Measurements from ENCODE around the gene RILPL2. TPM values are rescaled to one million over a fixed set of nuclear protein-coding genes. Genes with fewer than 3 reads are reported as not detected.

RILPL2 gene
- total and polyA plus RNA-seq, 9 of the 15 experiments (the other 6 are each of a cell fraction or from before 2014, with no cell fraction given), result 0.61 to 5.8 (median 4.3) TPM

DNA sequence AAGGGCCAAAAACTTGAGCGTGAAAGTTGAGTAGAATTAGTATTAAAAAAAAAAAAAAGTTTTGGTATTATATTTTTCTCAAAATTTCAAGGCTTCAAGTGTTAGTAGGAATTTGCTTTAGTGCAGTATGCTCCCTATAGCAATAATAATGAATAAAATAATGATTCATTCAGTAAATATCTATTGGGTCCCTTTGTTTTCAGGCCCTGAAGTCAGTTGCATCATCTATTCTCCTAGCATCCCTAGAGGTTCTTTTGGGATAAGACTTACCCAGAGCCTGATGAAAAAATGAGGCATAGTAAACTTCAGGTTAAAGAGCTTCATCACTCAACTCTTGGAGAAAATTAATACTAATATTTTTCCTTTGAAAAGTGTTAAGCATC, 51.5 kb downstream of the RILPL2 start:
- Histone ChIP-seq H3K36me3 (ENCODE audit: control insufficient read depth, insufficient read depth, low read length) (peaks cover 10% of the 10 kb centered on the region; the same call in 1 of the 3 replicates), H3K4me2 (ENCODE audit: insufficient read depth, low read length) (peak overlapping the region; percentile 97), H2AFZ (ENCODE audit: low read depth, low read length) (no peak overlapping the region), H3K9me1 (ENCODE audit: control insufficient read depth, insufficient read depth, low read length) (no peaks in the 10 kb centered on the region), H4K20me1 (replicated peaks; ENCODE audit: control insufficient read depth, insufficient read depth, low read length) (peaks cover 16% of the 10 kb centered on the region), H3K27me3 (ENCODE audit: control insufficient read depth in 2 of 2, insufficient read depth in 2 of 2, low read length in 2 of 2) (no peaks in the 10 kb centered on the region; a peak in 1 of 5 replicates), H3K27ac (ENCODE audit: extremely low read depth, low read depth, low read length) (peak overlapping the region; percentile 93), H3K9me3 (replicated peaks; ENCODE audit: control insufficient read depth, insufficient read depth, low read depth, low read length) (no peaks in the 10 kb centered on the region), H3K79me2 (ENCODE audit: control insufficient read depth, insufficient read depth, low read length) (peaks cover 59% of the 10 kb centered on the region), H3K4me1 (replicated peaks in 1 of 2; ENCODE audit: control insufficient read depth in 2 of 2, insufficient read depth in 2 of 2, low read length in 2 of 2) (peaks cover 32 to 47% of the 10 kb centered on the region in 2 experiments), H3K4me3 (peak overlapping the region; percentile 91), H3K9ac (ENCODE audit: insufficient read depth in 1 of 2, low read depth in 2 of 2, low read length in 2 of 2) (peak overlapping the region; percentile 97 to 98; a peak in 3 of 4 replicates)
- intact Hi-C loops (cut with micrococcal nuclease), result loop anchor here (10.0 kb wide), 1 partner anchor 330 kb away; the partner anchor contains the start of gene ATP6V0A2
- in situ Hi-C loops (cut with MboI), result loop anchor here (25.0 kb wide), 1 partner anchor 1548 kb away; no protein-coding TSS in a partner anchor
- DNase-seq (ENCODE audit: extremely low read depth in 1 of 4, low spot score in 3 of 4) (peak in 1 of 4 experiments; percentile 23), ATAC-seq (no peak), FAIRE-seq (no peak)
- CTCF ChIA-PET (ENCODE audit: low intra/inter-chr PET ratio), result interaction anchor here (1.4 kb wide), 1 partner anchor 115 kb away, joined by 5 read pairs; no protein-coding TSS in a partner anchor
- no TSS peak for BruUV-seq (replicated peaks)
- POLR2A ChIA-PET, result interaction anchor here (0.7 to 7.1 kb wide), 7 partner anchors 11 to 198 kb away, joined by 3 to 151 read pairs (median 5); partner anchors contain the start of gene SBNO1
- WGBS (ENCODE audit: insufficient coverage, low coverage, missing lambda C conversion rate), result 0% methylated on average over 1 of the region's 1 CpG
- TF ChIP-seq RBBP5 (IDR thresholded peaks at IDR 0.05; ENCODE audit: borderline replicate concordance, insufficient read depth, low read length, poor library complexity, severe bottlenecking) (no peak), ZBTB8A (IDR thresholded peaks at IDR 0.05; ENCODE audit: partially characterized antibody) (no peak), RBM17 (IDR thresholded peaks at IDR 0.05; ENCODE audit: borderline replicate concordance, low read depth, low read length) (no peak), MAFG (tag; conservative IDR thresholded peaks at IDR 0.05) (no peak), EP400 (IDR thresholded peaks at IDR 0.05) (peak; percentile 7; the same call in 1 of the 2 replicates), SREBF1 (IDR thresholded peaks at IDR 0.05; ENCODE audit: borderline replicate concordance, low read depth, low read length) (no peak), IFI16 (CRISPR knock-in tag; IDR thresholded peaks at IDR 0.05) (no peak), HDAC2 (IDR thresholded peaks at IDR 0.05) (no peak), KAT8 (IDR thresholded peaks at IDR 0.05; ENCODE audit: low read depth) (no peak), ZNF717 (CRISPR knock-in tag; IDR thresholded peaks at IDR 0.05) (no peak), ZNF79 (CRISPR knock-in tag; IDR thresholded peaks at IDR 0.05; ENCODE audit: low read depth) (no peak)
- TF ChIP-seq, protein P1, sequence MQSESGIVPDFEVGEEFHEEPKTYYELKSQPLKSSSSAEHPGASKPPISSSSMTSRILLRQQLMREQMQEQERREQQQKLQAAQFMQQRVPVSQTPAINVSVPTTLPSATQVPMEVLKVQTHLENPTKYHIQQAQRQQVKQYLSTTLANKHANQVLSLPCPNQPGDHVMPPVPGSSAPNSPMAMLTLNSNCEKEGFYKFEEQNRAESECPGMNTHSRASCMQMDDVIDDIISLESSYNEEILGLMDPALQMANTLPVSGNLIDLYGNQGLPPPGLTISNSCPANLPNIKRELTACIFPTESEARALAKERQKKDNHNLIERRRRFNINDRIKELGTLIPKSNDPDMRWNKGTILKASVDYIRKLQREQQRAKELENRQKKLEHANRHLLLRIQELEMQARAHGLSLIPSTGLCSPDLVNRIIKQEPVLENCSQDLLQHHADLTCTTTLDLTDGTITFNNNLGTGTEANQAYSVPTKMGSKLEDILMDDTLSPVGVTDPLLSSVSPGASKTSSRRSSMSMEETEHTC (IDR thresholded peaks at IDR 0.05), result no peak
- TF ChIP-seq, protein P2, sequence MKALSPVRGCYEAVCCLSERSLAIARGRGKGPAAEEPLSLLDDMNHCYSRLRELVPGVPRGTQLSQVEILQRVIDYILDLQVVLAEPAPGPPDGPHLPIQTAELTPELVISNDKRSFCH (CRISPR knock-in tag; IDR thresholded peaks at IDR 0.05), result no peak
- TF ChIP-seq, protein P2 (tag; IDR thresholded peaks at IDR 0.05), result no peak
- TF ChIP-seq, protein P3, sequence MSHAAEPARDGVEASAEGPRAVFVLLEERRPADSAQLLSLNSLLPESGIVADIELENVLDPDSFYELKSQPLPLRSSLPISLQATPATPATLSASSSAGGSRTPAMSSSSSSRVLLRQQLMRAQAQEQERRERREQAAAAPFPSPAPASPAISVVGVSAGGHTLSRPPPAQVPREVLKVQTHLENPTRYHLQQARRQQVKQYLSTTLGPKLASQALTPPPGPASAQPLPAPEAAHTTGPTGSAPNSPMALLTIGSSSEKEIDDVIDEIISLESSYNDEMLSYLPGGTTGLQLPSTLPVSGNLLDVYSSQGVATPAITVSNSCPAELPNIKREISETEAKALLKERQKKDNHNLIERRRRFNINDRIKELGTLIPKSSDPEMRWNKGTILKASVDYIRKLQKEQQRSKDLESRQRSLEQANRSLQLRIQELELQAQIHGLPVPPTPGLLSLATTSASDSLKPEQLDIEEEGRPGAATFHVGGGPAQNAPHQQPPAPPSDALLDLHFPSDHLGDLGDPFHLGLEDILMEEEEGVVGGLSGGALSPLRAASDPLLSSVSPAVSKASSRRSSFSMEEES (CRISPR knock-in tag; IDR thresholded peaks at IDR 0.05), result no peak
- TF ChIP-seq, protein P4, sequence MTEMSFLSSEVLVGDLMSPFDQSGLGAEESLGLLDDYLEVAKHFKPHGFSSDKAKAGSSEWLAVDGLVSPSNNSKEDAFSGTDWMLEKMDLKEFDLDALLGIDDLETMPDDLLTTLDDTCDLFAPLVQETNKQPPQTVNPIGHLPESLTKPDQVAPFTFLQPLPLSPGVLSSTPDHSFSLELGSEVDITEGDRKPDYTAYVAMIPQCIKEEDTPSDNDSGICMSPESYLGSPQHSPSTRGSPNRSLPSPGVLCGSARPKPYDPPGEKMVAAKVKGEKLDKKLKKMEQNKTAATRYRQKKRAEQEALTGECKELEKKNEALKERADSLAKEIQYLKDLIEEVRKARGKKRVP (CRISPR knock-in tag; IDR thresholded peaks at IDR 0.05), result peak; percentile 74
- TF ChIP-seq, protein P5, sequence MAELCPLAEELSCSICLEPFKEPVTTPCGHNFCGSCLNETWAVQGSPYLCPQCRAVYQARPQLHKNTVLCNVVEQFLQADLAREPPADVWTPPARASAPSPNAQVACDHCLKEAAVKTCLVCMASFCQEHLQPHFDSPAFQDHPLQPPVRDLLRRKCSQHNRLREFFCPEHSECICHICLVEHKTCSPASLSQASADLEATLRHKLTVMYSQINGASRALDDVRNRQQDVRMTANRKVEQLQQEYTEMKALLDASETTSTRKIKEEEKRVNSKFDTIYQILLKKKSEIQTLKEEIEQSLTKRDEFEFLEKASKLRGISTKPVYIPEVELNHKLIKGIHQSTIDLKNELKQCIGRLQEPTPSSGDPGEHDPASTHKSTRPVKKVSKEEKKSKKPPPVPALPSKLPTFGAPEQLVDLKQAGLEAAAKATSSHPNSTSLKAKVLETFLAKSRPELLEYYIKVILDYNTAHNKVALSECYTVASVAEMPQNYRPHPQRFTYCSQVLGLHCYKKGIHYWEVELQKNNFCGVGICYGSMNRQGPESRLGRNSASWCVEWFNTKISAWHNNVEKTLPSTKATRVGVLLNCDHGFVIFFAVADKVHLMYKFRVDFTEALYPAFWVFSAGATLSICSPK (IDR thresholded peaks at IDR 0.05; ENCODE audit: borderline replicate concordance), result no peak

All from K562 (cell line).